Skeletal muscle satellite cell (primary cell): Measurements from ENCODE around the gene NDUFB7.
"Not testable (repeated sequence)": the region's sequence is repeated elsewhere in the genome, so short reads cannot be mapped to it uniquely, and the experiment has no call there.

ENCODE experiments used
- H3K27me3 ChIP-seq: 2 replicates; pipeline ENCODE4 v1.7.0; 2013; ENCODE audit warnings: low read length; ENCODE audit not compliant: control insufficient read depth, insufficient read depth
- H3K36me3 ChIP-seq: 2 replicates; pipeline ENCODE4 v1.7.0; 2013; ENCODE audit warnings: mild to moderate bottlenecking, control low read depth, low read length; ENCODE audit not compliant: insufficient read depth
- H3K4me1 ChIP-seq: 2 replicates; pipeline ENCODE4 v1.7.0; 2013; ENCODE audit warnings: low read length; ENCODE audit not compliant: control insufficient read depth, insufficient read depth
- H3K4me2 ChIP-seq: 2 replicates; pipeline ENCODE4 v1.7.0; 2013; ENCODE audit warnings: mild to moderate bottlenecking, low read length
- H3K4me3 ChIP-seq: 2 replicates; pipeline ENCODE4 v1.7.0; 2013; ENCODE audit warnings: low read length
- H3K9ac ChIP-seq: 2 replicates; pipeline ENCODE4 v1.7.0; 2013; ENCODE audit warnings: mild to moderate bottlenecking, low read depth, low read length, moderate library complexity
- H3K9me3 ChIP-seq: replicated peaks from 2 replicates; pipeline ENCODE4 v1.7.0; 2013; ENCODE audit warnings: mild to moderate bottlenecking, control low read depth, low read length

The NDUFB7 gene

DNA sequence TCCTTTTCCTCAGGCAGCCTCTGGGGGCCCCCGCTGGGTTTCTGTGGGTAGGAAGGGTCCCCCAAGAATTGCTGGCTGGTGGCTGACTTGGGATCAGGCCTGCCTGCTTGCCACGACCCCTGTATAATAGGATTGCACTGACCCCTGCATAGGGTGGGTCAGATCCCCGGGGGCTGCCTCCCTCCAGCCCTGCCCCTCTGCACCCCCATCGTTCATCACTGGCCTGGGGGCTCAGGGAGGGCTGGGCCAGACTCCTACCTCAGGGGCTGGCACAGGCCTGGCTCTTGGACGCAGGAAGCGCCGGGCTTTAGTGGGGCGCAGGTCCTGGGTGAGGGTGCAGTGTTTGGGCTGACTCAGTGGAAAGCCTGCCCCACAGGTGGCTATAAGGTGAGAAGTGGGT is 10.6 kb downstream of the NDUFB7 start:
- Histone ChIP-seq H3K9me3 (no peaks in the 10 kb centered on the region), H3K27me3 (no peaks in the 10 kb centered on the region), H3K4me3 (no peak overlapping the region), H3K4me2 (peak overlapping the region; percentile 63), H3K4me1 (peaks cover 53% of the 10 kb centered on the region), H3K9ac (peak overlapping the region; percentile 76), H3K36me3 (peaks cover 12% of the 10 kb centered on the region)

DNA sequence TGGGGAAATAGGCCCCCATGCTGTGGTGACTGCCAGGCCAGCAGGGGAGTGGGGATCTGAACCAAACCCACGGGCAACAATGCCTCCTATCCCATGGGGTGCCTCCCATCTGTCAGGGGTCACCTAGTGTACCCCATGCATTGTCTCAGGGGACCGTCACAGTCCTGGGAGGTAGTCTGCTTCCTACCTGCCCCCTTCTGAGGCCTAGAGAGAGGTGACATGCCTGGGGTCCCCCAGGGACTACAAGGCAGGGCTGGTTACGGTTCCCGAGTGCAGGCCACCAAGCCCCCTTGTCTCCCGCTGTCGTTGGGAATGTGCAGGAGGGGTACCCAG is 11.1 kb downstream of the NDUFB7 start:
- Histone ChIP-seq H3K4me3 (no peak overlapping the region), H3K4me2 (no peak overlapping the region), H3K36me3 (peaks cover 9% of the 10 kb centered on the region), H3K27me3 (no peaks in the 10 kb centered on the region), H3K9ac (peak overlapping the region; percentile 76), H3K9me3 (no peaks in the 10 kb centered on the region), H3K4me1 (peaks cover 57% of the 10 kb centered on the region)

DNA sequence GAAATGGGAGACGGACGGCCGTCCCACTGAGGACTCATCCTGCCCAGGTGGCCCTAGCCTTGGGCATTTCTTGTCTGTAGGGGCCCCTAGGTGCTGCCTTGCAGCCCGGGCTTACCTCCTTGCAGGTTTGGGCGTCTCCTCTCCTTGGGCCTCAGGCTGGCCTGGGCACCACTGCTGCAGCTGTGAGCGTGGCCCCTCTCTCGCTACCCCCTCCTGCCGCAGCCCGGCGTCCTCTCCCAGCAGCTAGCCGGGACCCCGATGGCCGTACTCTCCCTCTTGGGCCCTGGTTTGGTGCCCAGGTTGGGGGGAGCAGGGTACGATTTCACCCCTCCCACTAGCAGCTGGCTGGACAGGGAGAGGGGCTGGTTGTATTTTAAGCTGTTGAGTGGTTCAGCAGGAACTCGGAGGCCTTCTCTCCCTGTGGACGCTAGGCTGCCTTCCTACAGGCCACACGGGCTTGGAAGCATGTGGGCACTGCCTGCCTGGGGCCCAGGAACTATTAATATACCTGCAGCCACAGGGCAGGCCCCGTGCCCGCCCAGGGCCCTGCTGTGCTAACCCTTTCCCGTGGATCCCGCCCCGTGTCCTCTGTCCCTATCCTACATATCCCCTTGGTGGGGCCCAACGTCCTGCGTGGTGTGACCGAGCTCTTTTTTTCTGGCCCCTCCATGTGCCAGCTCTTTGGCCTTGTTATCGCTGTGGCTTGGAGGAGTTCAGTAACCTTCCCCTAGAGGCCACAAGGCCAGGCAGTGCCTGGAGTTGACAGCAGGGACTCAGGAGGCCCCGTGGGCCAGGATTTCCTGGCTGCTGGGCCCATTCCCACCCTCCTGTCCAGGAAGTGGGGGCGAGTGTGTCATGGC is 11.7 kb downstream of the NDUFB7 start:
- no peak overlapping the region for H3K4me3 ChIP-seq
- H3K27me3 ChIP-seq = no peaks in the 10 kb centered on the region
- H3K4me1 ChIP-seq = peaks cover 54% of the 10 kb centered on the region
- peaks cover 4% of the 10 kb centered on the region for H3K36me3 ChIP-seq
- H3K9me3 ChIP-seq = no peaks in the 10 kb centered on the region
- H3K4me2 ChIP-seq = no peak overlapping the region
- peak overlapping the region; percentile 76 for H3K9ac ChIP-seq

DNA sequence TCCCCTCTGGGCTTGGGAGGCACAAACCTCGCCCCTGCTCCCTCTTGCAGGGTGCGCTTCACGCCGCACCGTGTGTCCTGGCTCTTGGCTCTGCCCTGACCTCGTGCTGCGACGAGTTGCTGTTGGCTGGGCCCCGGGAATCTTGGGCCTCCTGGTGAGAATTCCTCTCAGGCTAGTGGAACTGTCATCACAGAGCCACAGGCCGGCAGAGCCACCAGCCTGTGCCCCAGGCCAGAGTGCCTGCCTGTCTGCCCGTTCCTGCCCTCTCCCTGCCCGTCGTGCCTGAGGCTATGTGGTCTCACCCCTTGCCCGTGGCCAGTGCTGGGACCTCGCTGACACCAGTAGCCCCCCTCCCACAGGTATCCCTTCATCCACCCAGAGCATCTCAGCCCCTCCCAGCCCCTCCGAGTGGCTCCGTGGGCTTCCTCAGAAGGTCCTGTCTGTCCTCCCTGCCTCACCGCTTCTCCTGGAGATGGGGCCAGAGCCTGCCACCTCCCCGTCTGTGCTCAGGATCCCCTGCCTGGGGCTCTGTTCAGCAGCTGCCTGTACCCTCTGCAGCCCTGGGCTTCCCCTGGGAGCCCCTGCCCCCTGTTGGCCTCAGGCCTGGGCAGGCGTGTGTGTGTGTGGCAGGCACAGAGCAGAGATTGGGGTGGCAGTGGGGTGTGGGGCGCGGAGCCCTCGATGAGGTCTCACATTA is 13.3 kb downstream of the NDUFB7 start:
- Histone ChIP-seq H3K36me3 (no peaks in the 10 kb centered on the region), H3K4me3 (no peak overlapping the region), H3K4me1 (peaks cover 48% of the 10 kb centered on the region), H3K9ac (no peak overlapping the region), H3K27me3 (no peaks in the 10 kb centered on the region), H3K4me2 (no peak overlapping the region), H3K9me3 (no peaks in the 10 kb centered on the region)

DNA sequence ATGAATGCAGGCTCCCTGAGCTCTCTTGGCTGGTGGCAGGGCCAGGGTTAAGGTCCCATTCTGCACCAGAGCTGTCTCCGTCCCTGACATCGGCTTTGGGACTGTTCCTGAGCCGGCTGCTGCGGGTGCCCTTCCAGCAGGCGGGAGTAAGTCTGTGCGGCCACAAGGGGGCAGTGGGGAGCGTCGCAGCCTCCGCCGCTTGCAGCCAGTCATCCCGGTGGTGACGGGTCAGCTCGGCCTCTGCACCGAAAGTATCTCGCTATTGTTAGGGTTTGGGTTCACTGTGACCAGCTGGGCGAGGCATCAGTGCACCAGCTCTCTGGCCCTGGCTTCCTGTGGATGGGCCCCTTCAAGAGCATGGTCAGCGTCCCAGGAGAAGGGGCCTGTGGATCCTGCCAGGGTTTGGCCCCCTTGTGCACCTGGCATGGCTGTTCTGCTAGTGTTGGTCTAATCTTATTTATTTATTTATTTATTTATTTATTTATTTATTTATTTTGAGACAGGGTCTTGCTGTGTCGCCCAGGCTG is 15.1 kb downstream of the NDUFB7 start:
- H3K4me1 ChIP-seq = peaks cover 30% of the 10 kb centered on the region
- no peaks in the 10 kb centered on the region for H3K27me3 ChIP-seq
- peak overlapping the region; percentile 56 for H3K4me3 ChIP-seq
- no peaks in the 10 kb centered on the region for H3K36me3 ChIP-seq
- peak overlapping the region; percentile 85 for H3K4me2 ChIP-seq
- no peak overlapping the region for H3K9ac ChIP-seq
- H3K9me3 ChIP-seq = no peaks in the 10 kb centered on the region

DNA sequence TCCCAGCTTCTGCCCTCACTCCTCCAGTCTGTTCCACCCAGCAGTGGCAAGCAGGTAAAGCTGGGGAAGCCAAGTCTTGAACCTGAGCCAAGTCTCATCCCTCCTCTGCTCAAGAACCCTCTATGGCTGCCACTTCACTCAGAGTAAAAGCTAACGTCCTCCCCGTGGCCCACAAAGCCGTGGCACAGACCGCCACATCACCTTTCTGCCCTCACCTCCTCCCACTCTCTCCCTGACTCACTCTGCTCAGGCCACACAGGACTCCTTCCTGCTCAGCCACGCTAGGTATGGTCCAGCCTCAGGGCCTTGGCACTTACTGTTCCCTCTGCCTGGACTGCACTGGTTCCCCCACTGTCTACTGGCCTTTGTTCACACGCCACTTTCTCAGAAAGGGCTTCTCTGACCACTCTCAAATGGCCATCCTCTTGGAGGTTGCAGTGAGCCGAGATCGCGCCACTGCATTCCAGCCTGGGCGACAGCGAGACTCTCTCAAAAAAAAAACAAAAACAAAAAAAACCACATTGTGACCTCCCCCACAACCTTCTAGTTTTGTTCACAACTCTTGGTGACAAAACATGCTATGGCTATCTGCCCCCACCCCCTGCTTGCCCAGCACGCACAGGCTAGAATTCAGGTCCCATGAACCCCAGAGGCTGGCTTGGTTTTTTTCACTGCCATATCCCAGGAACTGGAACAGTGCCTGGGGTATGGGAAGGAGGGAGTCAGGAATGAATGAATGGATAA is 15.8 kb downstream of the NDUFB7 start:
- no peaks in the 10 kb centered on the region for H3K36me3 ChIP-seq
- no peaks in the 10 kb centered on the region for H3K27me3 ChIP-seq
- H3K4me3 ChIP-seq = no peak overlapping the region
- peaks cover 29% of the 10 kb centered on the region for H3K4me1 ChIP-seq
- H3K9ac ChIP-seq = no peak overlapping the region
- H3K4me2 ChIP-seq = peak overlapping the region; percentile 85
- no peaks in the 10 kb centered on the region for H3K9me3 ChIP-seq

DNA sequence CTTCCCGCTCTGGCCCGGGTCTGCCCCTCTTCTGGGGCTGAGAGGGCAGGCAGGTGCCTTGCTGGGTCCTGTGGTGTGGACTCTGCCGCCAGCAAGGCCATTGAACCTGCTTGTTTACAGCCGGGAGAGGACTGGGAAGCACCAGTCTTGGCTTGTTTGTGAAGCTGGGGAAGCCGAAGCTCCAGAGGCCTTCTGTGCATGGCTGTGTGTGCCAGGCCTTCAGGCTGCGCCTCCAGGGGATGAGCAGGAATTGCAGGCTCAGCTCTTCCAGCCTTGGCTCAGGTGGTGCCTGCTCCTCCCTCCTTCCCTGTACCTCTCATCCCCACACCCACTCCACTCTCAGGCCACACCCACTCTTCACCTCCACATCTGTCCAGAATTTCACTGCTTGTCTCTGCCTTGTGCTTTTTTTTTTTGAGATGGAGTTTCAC is 17.5 kb downstream of the NDUFB7 start:
- H3K4me1 ChIP-seq = peaks cover 15% of the 10 kb centered on the region
- no peaks in the 10 kb centered on the region for H3K9me3 ChIP-seq
- H3K36me3 ChIP-seq = no peaks in the 10 kb centered on the region
- H3K9ac ChIP-seq = no peak overlapping the region
- H3K27me3 ChIP-seq = no peaks in the 10 kb centered on the region
- H3K4me3 ChIP-seq = no peak overlapping the region
- no peak overlapping the region for H3K4me2 ChIP-seq

DNA sequence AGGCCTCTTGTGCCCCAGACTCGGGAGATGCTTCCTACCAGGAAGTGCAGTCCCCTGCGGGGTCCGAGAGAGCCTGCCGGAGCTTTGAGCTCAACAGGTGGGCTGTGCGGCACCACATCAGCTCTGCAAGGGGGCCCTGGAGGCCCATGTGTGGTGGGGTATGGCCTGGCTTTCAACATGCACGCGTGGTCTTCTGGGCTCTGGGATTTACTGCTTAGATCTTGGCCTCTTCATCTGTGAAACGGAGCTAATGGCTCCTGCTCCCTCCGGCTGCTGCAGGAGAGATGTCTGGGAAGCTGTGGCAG is 18.0 kb downstream of the NDUFB7 start:
- no peaks in the 10 kb centered on the region for H3K36me3 ChIP-seq
- no peak overlapping the region for H3K4me2 ChIP-seq
- H3K4me3 ChIP-seq = no peak overlapping the region
- H3K4me1 ChIP-seq = peaks cover 15% of the 10 kb centered on the region
- H3K27me3 ChIP-seq = no peaks in the 10 kb centered on the region
- H3K9me3 ChIP-seq = no peaks in the 10 kb centered on the region
- no peak overlapping the region for H3K9ac ChIP-seq

DNA sequence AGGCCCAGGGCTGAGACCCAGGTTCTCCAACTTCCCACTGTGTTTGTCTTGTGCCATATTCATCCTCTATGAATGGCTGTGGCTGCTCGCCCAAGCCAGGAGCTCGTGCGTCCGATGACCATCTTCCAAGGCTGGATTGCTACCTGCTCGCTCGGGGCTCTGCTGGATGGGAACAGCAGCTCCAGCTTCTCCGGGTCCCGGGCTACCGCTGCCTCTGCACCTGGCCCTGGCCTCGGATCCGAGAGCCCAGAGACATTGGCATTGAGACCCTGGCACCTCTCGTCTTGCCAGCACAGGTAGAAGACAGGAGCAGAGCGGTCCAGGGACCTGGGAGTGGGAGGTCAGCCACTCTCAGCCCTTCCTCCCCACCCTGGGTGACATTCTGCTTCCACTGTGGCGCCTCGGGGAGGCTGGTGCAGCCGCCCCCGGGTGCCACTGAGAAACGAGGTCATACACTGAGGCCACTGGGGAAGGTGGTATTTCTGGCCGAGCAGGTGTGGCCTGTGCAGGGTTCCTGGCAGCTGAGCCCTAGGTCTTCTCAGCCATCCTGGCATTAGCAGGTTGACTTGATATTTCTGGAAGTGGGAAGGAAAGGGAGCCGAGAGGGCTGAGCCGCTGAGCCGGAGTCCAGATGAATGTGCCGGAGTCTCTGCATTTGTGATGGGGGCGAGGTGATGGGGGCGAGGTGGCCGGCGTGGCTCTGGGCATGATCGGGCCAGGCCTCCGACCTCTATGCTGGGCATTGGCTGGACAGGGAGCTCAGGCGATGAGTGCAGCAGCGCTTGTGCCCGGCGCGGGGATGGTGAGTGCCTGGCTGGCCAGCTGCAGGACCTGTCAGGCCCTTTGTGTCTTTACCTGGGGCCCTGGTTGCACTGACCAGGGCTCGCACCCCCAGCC is 18.6 kb downstream of the NDUFB7 start:
- Histone ChIP-seq H3K9ac (no peak overlapping the region), H3K9me3 (no peaks in the 10 kb centered on the region), H3K4me2 (no peak overlapping the region), H3K36me3 (no peaks in the 10 kb centered on the region), H3K27me3 (no peaks in the 10 kb centered on the region), H3K4me3 (no peak overlapping the region), H3K4me1 (peaks cover 15% of the 10 kb centered on the region)

DNA sequence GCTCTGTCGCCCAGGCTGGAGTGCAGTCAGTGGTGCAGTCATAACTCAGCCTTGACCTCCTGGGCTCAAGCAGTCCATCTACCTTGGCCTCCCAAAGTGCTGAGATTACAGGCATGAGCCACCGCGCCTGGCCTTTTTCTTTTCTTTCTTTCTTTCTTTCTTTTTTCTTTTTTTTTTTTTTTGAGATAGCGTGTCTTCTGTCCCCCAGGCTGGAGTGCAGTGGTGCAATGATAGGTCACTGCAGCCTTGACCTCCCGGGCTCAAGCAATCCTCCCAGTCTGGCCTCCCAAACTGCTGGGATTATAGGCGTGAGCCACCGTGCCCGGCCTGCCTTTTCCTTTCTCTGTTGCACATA is 19.9 kb downstream of the NDUFB7 start:
- H3K36me3 ChIP-seq = not testable (repeated sequence)

More for the DNA sequence above, 19.9 kb downstream of the NDUFB7 start:
- peaks cover 15% of the 10 kb centered on the region for H3K4me1 ChIP-seq
- H3K9ac ChIP-seq, H3K4me3 ChIP-seq, H3K9me3 ChIP-seq, H3K4me2 ChIP-seq, H3K27me3 ChIP-seq: not testable (repeated sequence)
